22Rv1 (cell line): Measurements from ENCODE around the gene AXIN2.

Experiments used
- CTCF ChIP-seq: fragments of 450-650 bp; IDR thresholded peaks from 2 replicates; pipeline ENCODE4 v1.5.1; 2017; ENCODE audit warnings: mild to moderate bottlenecking
- ZFX ChIP-seq: fragments of 450-650 bp; IDR thresholded peaks from 2 replicates; pipeline ENCODE4 v1.6.1; 2017; ENCODE audit warnings: antibody characterized with exemption, borderline replicate concordance

- TF ChIP-seq CTCF (no peak), ZFX (no peak)
Measured at GRCh38 chr17:65584604-65585521, 23.4 kb upstream of the AXIN2 start.
